ENCODE measurements around the gene KHNYN.
"Not testable (repeated sequence)": the region's sequence is repeated elsewhere in the genome, so short reads cannot be mapped to it uniquely, and the experiment has no call there.

KHNYN gene

DNA sequence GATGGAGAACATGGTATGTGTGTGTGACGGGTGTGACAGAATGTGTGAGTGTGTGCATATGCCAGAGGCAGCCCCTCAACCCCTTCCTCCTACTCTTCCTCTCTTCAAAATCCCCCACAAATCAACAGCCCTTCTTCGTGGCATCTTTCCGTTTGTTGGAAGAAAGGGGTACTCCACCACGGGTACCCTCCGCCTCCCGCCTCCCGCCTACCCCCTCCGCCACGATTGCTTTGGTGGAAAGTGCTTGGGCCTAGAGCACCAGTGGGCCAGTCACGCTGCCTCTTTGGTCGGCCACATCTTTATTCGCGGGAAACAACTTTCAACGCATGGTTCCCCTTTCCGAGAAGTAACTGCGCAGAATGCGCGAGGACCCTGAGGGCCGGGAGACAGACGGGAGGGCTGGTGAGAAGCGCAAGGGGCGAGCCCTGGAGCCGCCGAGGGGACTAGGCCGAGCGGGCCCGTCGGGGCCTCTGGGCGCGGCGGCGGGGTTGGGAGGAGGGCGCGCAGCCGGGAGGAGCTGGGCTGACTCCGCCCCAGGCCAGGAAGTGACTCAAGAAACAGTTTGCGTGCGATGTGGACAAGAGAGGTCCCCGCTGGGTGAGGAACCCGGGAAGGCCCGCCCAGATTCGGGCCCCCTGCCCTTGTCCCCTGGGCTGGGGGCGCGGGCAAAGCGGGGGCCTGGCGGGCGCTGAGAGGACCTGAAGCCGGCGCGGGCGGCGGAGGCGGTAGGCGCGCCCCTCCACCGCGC is at the start of gene KHNYN, which contains the start of gene CBLN3:
KHNYN (plus strand) TSS at position 560 of the 748 bp plus-strand sequence. CDS start 777 bp downstream, outside the sequence.
CBLN3 (minus strand) TSS at position 274 of the 748 bp plus-strand sequence. CDS start 614 bp downstream, outside the sequence.
- DNase-seq (ENCODE audit: low spot score): peak; percentile 98

DNA sequence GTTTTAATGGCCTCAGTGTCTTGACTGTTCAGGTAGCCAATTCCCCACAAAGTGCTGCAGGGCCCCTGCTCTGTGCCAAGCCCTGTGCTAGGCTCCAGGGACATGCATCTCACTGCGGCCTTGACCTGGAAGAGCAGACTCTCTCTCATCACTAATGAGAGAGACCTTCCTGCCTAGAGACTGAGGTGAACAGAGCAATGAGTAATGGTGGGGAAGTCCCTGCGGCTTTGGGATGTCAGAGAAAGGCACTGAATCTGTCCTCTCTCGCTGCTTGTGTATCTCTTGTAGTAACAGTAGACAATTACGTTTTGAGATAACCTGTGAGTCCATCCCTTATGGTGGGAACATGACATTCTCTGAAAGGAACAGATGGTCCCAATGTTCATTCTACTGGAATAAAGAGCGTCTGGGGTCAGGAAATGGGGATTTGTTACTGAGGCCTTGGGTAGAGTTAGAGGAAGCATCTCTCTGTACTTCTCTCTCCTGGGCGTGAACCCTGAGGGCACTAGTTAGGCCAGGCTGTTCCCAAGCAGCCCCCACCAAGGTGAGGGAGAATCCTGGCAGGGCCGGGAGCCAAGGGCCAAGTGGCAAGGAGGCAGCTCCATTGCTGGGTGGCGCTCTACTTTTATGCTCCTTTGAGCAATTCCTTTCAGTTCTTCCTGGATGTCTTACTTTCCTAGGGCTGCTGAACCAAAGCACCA is 48.2 kb upstream of the KHNYN start:
- DNase-seq (ENCODE audit: low spot score): no peak

GRCh38 chr14:24382064-24382371 is 47.7 kb upstream of the KHNYN start:
- no peak for DNase-seq (ENCODE audit: low spot score)

GRCh38 chr14:24384169-24384568 is 45.6 kb upstream of the KHNYN start:
- DNase-seq (ENCODE audit: low spot score): no peak

DNA sequence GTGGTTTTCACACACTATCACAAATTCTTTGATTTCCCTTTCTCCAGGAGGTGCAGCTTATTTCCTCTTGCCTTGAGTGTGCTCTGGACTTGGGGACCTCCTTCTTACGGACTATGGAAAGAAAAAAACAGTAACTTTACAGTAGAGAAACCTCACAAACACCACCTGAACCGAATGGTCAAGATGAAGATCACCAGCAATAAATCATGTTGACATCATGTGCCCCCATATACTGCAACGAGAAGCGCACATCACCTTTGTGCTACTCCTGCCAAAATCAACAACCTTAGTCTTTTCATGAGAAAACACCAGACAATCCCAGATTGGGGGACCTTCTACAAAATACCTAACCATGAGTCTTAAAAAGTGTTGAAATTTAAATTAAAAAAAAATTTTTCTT is 44.2 kb upstream of the KHNYN start:
- no peak for DNase-seq (ENCODE audit: low spot score)

GRCh38 chr14:24387009-24387345 is 42.8 kb upstream of the KHNYN start:
- no peak for DNase-seq (ENCODE audit: low spot score)

DNA sequence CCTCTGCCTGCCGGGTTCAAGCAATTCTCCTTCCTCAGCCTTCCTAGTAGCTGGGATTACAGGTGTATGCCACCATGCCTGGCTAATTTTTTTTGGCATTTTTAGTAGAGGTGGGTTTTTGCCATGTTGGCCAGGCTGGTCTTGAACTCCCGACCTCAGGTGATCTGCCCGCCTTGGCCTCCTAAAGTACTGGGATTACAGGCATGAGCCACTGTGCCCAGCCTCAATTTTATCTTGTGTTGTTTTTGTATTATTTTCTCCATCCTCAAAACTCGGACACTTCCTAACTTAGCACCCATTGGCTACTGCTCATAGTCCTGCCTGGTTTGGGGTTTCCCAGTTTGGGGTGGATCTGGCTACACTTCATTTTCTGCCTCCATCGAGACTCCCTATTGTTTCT is 42.2 kb upstream of the KHNYN start:
- DNase-seq (ENCODE audit: low spot score): not testable (repeated sequence)

DNA sequence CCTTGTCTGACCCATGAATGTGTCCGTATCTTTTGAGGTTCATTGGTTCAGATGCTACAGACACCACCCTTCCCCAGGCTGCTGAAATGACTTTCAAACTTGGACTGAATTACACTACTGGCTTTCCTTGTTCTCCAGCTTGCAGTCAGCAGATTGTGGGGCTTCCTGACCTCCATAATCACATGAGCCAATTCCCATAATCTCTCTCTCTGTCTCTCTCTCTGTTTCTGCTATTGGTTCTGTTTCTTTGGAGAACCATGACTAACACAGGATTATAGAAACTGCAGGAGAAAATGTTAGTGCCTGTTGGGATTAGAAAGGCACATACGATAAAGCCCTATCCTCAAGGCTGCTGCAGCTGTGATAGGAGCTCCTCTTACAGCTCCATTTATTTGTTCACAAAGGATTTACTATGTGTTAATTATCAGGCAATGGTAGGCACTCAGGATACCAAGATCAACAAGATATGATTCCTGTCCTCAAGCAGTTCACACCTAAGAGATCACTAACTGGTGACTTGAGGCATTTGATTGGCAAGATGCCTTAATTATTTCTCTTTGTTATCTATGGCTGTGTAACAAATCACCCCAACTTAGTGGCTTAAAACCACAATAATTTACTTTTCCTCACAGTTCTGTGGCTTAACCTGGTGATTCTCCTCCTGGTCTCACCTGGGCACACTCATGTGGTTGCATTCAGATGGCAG is 41.1 kb upstream of the KHNYN start:
- no peak for DNase-seq (ENCODE audit: low spot score)

DNA sequence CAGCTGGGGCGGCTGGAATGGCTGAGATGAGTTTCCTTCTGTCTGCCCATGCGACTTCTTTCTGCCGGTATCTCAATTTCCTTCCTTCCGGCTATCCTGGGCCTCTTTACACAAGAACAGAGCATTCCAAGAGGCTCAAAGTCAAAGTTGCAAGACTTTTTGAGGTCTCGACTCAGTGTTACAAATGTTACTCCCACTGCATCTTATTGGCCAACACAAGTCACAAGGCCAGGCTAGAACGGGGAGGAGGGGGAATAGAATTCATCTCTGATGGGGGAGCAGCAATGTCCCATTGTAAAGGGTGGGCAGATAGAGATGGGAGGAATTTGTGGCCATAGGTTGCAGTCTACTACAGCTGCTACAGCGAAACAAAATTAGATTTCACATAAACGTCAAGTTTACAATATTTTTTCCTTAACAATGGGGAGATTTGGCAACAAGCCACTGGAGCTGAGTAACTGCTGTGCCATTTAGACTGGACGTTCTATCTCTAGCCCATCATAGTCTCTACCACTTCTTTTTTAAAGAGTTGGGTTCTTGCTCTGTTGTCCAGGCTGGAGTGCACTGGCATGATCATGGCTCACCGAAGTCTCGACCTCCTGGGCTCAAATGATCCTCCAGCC is 40.4 kb upstream of the KHNYN start:
- DNase-seq (ENCODE audit: low spot score): no peak

DNA sequence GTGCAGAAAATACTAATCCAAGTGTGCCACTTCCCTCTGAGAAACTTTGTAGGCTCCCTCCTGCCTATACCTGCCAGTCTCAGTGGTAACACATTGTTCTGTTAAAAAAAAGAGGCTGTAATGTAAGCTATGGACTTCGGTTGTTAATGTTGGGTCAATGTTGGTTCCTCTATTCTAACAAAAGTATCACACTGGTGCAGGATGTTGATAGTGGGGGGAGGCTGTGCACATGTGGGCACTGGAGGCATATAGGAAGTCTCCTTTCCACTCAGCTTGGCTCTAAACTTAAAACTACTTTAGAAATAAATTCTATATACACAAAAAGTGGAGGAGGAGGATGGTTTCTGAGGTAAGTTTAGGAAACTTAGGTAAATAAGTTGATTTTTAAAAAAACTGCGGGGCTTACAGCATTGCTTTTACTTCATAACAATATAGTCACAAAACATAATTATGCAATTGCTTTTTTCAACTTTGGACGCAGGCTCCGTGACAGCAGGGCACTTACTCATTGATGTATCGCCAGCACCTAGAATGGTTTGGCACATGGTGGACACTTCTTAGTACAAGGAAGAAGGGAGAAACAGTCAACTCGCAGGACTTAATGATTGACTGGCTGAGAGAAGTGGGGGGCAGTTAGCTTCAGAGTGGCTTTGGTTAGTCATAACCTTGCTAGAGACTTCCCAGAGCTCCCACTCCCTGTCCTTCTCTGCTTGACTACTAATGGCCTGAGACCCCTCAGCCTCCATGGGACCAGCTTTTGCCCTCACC is 38.9 kb upstream of the KHNYN start:
- no peak for DNase-seq (ENCODE audit: low spot score)

DNA sequence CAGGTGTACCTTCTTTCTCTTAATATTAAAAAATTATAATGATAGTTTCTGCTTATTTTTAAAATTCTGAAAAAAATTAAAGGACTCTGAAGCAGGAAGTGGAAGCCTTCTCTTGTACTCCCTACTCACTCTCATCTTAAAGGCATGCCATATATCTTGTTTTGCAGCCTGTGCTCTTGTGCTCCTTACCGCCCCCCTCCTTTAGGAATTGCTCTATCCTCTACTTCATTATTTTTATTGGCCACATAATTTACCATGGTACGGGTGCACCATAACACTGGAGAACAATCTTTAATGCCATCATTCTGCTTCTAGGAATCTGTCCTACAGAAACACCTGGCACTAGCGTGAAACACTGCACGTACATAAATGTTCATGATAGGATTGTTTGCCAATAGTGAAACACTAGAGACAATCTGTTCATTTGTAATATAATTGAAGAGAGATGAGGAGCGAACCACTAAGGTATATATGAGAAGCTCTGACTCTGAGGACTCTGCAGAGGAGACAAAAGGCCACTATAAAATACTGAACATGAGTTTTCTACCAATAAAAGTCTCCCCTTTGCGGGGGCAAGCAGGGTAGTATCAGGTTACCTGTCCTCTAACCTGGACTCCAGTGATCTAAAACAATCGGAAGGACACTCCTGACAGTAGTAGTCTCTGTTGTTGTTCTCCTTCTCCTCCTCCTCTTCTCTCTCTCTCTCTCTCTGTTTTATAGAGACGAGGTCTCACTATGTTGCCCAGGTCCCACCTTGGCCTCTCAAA is 37.2 kb upstream of the KHNYN start:
- DNase-seq (ENCODE audit: low spot score): no peak

DNA sequence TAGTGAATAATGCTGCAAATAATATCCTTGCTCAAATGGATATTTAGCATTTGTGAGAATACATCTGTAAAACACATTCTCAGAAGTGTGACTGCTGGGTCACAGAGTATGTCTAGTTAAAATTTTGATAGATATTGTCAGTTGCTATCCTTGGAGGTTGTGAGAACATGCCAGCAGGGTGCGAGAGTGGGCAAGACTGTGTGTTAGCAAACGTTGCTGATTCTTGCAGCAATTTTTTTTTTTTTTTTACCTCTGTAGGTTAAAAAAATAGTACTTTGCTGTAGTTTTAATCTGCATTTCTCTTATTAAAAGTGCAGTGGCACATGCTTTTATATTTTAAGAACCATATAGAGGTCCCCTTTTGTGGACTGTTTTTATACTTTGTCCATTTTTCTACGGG is 35.5 kb upstream of the KHNYN start:
- DNase-seq (ENCODE audit: low spot score): no peak

GRCh38 chr14:24395609-24396582 is 33.9 kb upstream of the KHNYN start:
- no peak for DNase-seq (ENCODE audit: low spot score)

- no peak for DNase-seq (ENCODE audit: low spot score)
Measured at GRCh38 chr14:24397639-24398292, 32.0 kb upstream of the KHNYN start.

GRCh38 chr14:24398293-24398652 is 31.5 kb upstream of the KHNYN start:
- DNase-seq (ENCODE audit: low spot score): peak; percentile 75

DNA sequence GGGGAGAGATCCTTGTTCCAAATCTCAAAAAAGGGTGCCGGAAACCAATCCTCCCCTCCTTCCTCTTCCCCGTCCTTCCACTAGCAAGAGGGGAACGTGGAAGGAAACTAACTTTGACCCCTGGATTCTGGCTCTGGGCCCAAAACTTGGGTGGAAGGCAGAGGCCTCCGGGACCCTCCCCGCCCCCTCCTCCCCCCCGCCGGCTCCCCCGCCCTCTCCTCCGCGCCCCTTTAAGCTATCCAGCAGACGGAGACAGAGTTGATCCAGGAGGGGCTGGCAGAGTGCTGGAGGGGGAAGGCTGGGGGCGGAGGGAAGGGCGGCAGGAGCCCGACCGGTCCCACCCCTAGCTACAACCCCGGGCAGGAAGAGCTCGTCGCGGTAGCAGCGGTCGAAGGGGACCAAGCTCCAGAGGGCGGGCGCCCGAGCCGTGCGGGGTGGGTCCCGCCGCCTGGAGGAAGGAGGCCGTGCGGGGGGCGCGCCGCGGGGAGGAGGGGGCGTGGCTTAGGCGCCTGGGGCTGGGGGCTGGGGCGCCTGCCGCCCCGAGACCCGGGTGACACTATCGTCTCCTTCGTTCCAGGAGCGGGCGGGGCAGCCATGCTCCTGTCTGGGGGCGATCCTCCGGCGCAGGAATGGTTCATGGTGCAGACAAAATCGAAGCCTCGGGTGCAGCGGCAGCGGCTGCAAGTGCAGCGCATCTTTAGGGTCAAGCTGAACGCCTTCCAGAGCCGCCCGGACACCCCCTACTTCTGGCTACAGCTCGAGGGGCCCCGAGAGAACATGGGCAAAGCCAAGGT is 30.9 kb upstream of the KHNYN start, which contains the start of gene NYNRIN:
NYNRIN (plus strand) TSS at position 351 of the 794 bp plus-strand sequence; CDS start at position 595, 244 bp downstream.
- DNase-seq (ENCODE audit: low spot score): peak; percentile 87

DNA sequence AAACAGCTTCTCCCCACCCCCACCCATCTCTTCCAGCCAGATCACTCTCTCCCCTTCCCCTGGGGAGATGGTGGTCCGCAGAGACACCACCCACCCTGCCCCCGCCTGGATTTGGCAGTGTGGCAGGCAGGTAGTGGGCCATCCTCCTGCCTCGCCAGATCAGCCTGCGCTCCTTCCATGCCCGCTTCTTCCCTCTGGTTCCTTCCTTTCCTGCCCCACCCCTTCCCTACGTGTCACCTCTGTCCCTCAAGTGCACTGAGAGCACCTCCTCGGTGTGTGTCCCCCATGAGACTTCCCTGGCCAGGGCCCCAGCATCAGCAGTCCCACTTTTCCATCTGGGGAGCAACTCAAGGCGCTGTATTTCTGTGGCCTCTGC is 30.3 kb upstream of the KHNYN start:
- no peak for DNase-seq (ENCODE audit: low spot score)

DNA sequence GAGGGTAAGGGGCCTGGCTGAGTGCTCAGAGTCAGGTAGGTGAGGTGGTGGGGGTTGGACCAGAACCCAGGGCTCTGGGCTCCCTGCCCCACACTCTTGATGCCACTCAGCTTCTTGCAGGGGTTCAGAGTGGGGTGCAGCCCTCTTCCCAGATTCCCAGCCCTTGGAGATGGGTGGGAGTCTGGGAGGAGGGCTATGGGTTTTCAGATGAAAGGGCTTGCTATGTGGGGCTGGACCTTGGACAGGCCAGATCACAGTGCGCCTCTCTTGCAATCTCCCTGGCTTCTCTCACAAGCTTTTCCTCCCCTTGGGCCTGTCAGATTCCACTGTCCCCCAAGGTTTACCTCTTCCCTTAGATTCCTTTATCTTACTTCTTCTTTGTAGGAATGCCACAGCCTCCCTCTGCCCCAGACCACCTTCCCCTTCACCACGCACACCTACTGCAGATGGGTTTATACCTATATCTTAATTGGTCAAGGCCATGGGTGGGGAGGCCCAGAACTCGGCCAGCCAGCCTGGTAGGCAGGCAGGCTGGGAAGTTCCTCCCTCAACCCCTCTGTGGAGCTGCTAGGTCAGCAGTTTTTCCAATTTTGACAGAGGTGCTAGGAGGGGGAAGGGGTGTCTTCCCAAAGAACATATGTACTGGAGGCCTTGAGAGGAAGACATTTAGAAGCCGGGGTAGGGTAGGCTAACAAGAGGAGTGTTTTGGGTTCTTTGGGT is 29.6 kb upstream of the KHNYN start:
- DNase-seq (ENCODE audit: low spot score): no peak
